LNCaP clone FGC (cell line): Measurements from ENCODE around the gene LAMTOR2.

Experiments used
- DNase-seq: peaks from one replicate; pipeline ENCODE4 v3.0.0-alpha.2; 2011; ENCODE audit warnings: low read depth
- H3K4me3 ChIP-seq: 2 replicates; pipeline ENCODE4 v1.5.1; 2011; ENCODE audit warnings: mild to moderate bottlenecking, low read depth, low read length, control low read depth
- TF ChIP-seq, protein P1 (sequence below): IDR thresholded peaks from 2 replicates; pipeline ENCODE4 v1.5.1; 2012; ENCODE audit warnings: mild to moderate bottlenecking; ENCODE audit not compliant: control insufficient read depth, insufficient read depth; ENCODE audit errors: extremely low read depth

LAMTOR2 gene

DNA sequence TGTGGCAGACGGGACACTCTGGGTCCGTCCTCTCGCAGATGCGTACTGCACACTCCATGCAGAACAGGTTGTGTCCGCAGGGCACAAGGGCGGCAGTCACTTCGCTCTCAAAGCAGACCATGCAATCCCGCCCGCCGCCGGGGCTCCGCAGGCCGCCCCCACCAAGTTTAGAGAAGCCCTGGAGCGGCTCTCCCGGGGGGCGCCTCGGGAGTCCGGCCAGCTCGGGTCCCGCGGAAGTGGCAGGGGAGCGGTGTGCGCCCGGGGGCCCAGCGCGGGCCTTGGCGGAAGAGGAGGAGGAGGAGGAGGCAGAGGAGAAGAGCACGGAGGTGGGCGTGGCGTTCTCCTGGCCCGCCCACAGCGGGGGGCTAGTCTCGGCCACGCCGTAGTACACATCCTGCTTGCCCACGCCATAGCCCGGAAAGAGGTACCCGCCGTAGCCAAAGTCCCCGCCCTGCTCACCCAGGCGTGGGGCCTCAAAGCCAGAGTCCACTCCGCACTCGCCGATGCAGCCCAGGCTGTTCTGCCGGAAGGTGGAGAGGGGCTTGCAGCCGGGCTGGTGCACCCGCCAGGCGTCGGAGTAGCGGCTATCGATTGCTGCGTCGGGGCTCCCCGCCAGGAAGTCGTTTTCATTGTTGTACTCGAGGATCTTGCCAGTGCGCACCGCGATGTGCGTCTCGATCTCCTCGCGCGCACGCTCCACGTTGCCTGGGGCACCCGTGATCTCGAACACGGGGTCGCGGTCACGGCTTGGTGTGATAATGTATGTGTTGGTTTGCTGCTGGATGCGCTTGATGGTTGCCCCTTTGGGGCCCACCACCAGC, 22.2 kb downstream of the LAMTOR2 start:
- H3K4me3 ChIP-seq, result no peak overlapping the region
- TF ChIP-seq, protein P1, sequence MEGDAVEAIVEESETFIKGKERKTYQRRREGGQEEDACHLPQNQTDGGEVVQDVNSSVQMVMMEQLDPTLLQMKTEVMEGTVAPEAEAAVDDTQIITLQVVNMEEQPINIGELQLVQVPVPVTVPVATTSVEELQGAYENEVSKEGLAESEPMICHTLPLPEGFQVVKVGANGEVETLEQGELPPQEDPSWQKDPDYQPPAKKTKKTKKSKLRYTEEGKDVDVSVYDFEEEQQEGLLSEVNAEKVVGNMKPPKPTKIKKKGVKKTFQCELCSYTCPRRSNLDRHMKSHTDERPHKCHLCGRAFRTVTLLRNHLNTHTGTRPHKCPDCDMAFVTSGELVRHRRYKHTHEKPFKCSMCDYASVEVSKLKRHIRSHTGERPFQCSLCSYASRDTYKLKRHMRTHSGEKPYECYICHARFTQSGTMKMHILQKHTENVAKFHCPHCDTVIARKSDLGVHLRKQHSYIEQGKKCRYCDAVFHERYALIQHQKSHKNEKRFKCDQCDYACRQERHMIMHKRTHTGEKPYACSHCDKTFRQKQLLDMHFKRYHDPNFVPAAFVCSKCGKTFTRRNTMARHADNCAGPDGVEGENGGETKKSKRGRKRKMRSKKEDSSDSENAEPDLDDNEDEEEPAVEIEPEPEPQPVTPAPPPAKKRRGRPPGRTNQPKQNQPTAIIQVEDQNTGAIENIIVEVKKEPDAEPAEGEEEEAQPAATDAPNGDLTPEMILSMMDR, result no peak
- DNase-seq, result no peak

DNA sequence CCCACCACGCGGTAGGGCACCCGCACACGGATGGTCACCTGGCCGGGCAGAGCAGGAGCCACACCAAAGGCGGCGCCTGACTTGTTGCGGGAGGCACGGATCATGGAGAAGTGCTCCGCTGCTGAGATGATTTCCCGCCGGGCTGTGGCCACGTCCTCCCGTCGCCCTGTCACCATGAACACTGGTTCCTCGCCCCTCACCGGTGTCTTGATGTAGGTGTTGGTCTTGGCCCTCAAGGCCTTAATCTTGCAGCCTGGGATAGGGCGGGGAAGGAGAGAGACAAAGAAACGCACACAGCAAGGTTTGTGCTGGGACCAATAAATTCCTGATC, 22.8 kb downstream of the LAMTOR2 start:
- DNase-seq, result no peak
- no peak overlapping the region for H3K4me3 ChIP-seq
- TF ChIP-seq, protein P1, result no peak

DNA sequence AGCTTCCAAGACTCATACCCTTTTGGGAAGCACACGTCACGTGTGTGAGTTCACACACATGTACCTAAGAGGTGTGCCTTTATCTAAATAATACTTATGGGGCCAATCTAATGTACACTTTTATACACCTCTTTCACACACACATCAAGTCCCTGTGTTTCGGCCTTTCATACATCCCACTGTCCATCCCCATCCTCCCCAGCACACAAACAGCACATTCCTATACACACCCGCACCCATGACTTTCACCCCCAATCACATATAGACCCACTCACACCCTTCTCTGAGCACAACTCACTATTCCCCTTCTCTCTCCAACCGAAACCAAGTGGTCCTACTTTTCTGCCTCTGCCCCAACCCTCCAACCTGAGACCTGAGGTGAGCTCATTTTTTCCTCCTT, 24.1 kb downstream of the LAMTOR2 start:
- TF ChIP-seq, protein P1, result no peak
- no peak overlapping the region for H3K4me3 ChIP-seq
- DNase-seq, result no peak

DNA sequence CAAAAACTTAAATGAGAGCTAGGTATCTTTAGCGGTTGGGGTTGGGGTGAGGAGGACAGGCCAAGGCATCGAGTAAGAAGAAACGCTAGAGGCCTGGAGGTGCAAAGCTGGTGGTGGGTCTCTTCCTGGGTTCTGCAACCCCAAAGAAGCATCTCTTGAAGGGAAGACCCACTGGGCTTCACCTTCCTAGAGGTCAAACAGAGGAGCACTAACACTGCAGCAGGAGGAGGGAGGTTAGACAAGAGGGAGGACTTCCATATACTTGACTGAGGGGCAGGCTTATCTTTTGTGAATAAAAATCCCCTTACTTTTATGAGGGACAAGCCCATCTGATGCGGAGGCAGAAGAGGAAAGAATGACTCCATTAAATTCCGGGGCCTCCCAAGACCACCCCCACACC, 25.2 kb downstream of the LAMTOR2 start:
- no peak overlapping the region for H3K4me3 ChIP-seq
- no peak for DNase-seq
- TF ChIP-seq, protein P1, result no peak

DNA sequence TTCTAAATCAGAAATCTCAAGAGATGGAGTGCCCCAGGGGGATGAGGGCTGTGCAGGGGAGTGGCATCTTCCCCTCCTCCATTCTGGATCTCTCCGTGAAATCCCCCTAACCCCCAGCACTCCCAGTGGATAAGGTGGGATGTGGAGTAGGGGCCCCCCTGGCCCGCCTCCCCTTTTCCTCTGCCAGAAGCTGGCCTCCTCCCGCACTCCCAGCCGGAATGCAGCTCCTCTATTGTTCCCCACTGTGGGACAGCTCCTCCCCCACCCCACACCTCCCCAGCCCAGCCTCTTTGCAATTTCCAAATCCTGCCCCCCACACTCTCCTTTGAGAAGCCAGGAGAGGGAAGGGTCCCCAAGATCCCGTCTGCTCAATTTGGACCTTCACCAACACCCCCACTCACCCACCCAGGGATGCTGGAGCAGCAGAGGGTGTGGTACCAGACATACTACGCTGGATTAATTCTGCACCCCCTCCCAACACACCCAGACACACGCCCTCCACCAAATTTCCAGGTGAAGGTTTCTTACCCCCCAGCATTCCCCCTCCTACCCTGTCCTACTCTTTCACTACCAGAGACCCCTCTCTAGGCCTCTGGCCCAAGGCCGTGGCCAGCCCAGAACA, 25.8 kb downstream of the LAMTOR2 start:
- no peak for DNase-seq
- TF ChIP-seq, protein P1, result no peak
- H3K4me3 ChIP-seq, result peak overlapping the region; percentile 84

DNA sequence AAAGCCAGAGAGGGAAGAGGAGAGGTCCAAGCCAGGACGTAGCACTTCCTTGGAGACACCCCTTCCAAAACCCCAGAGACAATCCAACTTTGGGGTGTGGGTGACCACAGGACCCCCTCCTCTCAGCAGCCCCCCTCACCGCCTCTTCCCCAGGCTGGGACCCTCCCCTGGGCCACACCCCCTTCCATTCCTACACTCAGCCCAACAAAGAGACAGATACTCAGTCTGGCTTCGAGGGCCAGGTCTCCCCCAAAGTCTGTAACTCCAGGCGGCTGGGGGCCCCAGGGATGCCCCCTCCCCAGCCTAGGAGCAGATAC, 26.2 kb downstream of the LAMTOR2 start:
- peak overlapping the region; percentile 84 for H3K4me3 ChIP-seq
- TF ChIP-seq, protein P1, result no peak
- no peak for DNase-seq
